Ascending aorta (tissue), 2 donors: ENCODE measurements around the gene FRMD1. TPM values are rescaled to one million over a fixed set of nuclear protein-coding genes. Genes with fewer than 3 reads are reported as not detected.

Experiments used
- DNase-seq, 2 donors: peaks; one replicate each; pipeline ENCODE4 v3.0.0-alpha.2; 2019; ENCODE audit warnings: low spot score in 2 of 2
- H3K27ac ChIP-seq, 2 donors: fragments of 200-600 bp; sonication (generic); one replicate each; pipeline ENCODE4 v1.5.1; 2016 to 2017; ENCODE audit warnings: mild to moderate bottlenecking in 1 of 2
- H3K27me3 ChIP-seq: fragments of 200-600 bp; sonication (generic); one replicate; pipeline ENCODE4 v1.5.1; 2017
- H3K36me3 ChIP-seq, 2 donors: fragments of 200-600 bp; sonication (generic); one replicate each; pipeline ENCODE4 v1.5.1; 2016
- H3K4me1 ChIP-seq, 2 donors: fragments of 200-600 bp; sonication (generic); one replicate each; pipeline ENCODE4 v1.5.1; 2016 to 2017; ENCODE audit warnings: mild to moderate bottlenecking in 1 of 2
- H3K4me3 ChIP-seq, 2 donors: fragments of 200-600 bp; sonication (generic); one replicate each; pipeline ENCODE4 v1.5.1; 2016 to 2017; ENCODE audit warnings: mild to moderate bottlenecking in 1 of 2
- H3K9me3 ChIP-seq, 2 donors: fragments of 200-600 bp; sonication (generic); one replicate each; pipeline ENCODE4 v1.5.1; 2016
- intact Hi-C: fragments of 100-400 bp; cut with DNase I; formaldehyde crosslinking; loops from one replicate; pipeline ENCODE4 v1.15.1; 2023
- total RNA-seq: library from RNA; depleted of rRNA; stranded (reverse); fragments of >200 nt; gene quantifications from one replicate; pipeline ENCODE4 v1.1.0, GENCODE V29; 2016
- TF ChIP-seq, protein P1 (sequence below), 3 experiments: fragments of 200-600 bp in 2 of 3; fragments of 450-650 bp in 1 of 3; sonication (generic) in 2 of 3; IDR thresholded peaks; one replicate each; pipeline ENCODE4 v1.5.1; 2016 to 2019; ENCODE audit warnings: antibody characterized with exemption in 3 of 3, mild to moderate bottlenecking in 1 of 3, moderate library complexity in 1 of 3

The FRMD1 gene
- total RNA-seq, 1 donor from 2014 or later, result not detected

DNA sequence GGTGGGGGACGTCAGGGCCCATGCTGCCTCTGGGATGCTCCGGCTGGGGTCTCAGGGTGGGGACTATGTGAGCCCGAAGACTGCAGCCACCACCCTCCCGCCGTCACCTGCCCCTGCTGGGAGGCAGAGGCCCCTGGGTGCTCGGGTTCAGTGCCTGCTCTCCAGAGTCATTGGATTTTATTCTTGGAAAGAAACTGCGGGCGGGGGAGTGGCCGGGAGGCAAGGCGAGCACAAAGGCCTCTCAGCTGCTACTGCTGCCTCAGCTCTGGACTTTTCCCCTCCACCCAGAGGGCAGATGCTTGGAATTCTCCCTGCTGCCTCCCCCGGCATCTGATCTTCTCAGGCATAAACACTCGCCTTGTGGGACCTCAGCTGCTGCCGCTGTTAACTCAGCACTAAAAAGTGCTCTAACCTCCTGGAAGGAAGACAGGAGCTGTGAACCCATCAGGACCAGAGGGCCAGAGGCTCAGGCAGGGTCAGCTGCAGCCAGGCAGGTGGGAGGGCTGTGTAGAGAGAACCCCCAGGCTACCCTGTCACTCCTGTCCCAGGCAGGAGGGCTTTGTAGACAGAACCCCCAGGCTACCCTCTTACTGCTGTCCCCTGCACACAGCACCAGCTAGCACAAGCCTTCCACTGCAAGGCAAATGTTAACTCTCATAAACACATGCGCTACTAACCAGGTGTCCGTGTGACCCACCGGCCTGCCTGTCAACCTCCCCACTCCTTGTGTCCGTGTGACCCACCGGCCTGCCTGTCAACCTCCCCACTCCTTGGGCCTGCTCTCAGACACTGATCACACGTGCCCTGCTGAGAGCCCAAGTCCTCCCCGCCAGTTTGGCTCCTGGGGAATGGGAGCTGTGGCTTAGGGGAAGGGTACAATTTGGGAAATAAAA lies 9.4 kb upstream of the FRMD1 start:
- Histone ChIP-seq H3K36me3 (no peaks in the 10 kb centered on the region), H3K9me3 (no peaks in the 10 kb centered on the region), H3K27me3 (no peaks in the 10 kb centered on the region), H3K4me1 (no peaks in the 10 kb centered on the region), H3K4me3 (no peak overlapping the region), H3K27ac (no peak overlapping the region)
- TF ChIP-seq, protein P1, sequence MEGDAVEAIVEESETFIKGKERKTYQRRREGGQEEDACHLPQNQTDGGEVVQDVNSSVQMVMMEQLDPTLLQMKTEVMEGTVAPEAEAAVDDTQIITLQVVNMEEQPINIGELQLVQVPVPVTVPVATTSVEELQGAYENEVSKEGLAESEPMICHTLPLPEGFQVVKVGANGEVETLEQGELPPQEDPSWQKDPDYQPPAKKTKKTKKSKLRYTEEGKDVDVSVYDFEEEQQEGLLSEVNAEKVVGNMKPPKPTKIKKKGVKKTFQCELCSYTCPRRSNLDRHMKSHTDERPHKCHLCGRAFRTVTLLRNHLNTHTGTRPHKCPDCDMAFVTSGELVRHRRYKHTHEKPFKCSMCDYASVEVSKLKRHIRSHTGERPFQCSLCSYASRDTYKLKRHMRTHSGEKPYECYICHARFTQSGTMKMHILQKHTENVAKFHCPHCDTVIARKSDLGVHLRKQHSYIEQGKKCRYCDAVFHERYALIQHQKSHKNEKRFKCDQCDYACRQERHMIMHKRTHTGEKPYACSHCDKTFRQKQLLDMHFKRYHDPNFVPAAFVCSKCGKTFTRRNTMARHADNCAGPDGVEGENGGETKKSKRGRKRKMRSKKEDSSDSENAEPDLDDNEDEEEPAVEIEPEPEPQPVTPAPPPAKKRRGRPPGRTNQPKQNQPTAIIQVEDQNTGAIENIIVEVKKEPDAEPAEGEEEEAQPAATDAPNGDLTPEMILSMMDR (IDR thresholded peaks at IDR 0.05), result no peak
- DNase-seq, result no peak
- intact Hi-C loops, result no loop called here

DNA sequence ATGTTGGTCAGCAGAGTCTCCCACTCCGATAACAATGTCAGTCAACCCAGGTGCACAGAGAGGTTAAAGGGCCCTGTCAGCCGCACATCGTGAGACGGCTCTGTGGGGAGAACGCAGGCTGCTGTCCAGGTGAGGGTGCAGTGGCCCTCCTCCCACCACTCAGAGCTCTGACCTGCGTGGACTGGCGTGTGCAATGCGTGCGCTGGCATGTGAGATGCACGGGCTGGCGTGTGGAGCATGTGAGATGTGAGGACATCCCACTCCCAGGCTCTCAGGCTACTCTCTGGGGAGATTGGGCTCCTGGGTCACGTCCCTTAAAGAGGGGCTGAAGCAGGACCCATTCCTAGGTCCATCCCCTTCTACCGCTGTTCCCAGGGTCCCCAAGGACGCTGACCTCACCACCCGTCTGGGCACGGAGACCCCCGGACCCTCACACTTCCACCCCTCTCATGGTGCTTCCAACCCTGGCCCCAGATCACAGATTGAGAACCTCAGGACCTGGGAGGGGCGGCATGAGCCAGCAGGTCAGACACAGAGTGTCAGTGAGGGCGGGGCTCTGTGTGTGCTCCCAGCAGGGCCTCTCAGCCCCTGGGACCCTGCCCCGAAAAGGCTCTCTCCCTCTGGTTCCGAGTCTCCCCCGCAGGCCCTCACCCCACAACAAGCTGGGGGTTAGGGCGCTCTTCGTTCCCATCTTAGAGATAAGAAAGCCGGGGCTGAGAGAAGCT lies 8.6 kb upstream of the FRMD1 start:
- Histone ChIP-seq H3K27me3 (no peaks in the 10 kb centered on the region), H3K9me3 (no peaks in the 10 kb centered on the region), H3K4me1 (no peaks in the 10 kb centered on the region), H3K36me3 (no peaks in the 10 kb centered on the region), H3K27ac (no peak overlapping the region), H3K4me3 (no peak overlapping the region)
- TF ChIP-seq, protein P1 (IDR thresholded peaks at IDR 0.05), result no peak
- DNase-seq, result no peak
- intact Hi-C loops, result no loop called here

DNA sequence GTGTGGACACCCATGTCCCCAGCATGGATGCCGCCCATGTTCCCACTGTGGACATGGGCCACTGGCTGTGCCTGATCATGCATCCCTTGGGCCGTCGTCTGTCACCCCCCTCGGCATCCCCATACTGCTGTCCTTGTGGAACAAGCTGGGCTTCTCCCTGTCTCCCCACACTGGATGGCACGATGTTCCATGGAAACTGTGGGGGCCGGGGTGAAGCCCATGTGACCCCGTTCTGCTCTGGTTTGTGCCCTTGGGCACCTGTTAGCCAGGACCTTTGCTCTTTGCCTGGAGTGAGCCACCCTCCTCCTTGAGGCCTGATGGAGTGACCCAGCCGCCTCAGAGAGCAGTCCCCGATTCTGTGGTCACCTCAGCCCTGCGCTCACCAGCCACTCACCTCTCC lies 7.6 kb upstream of the FRMD1 start:
- no peak overlapping the region for H3K27ac ChIP-seq
- H3K4me3 ChIP-seq, result no peak overlapping the region
- H3K9me3 ChIP-seq, result no peaks in the 10 kb centered on the region
- H3K36me3 ChIP-seq, result no peaks in the 10 kb centered on the region
- intact Hi-C loops, result no loop called here
- H3K4me1 ChIP-seq, result no peaks in the 10 kb centered on the region
- no peak for DNase-seq
- no peaks in the 10 kb centered on the region for H3K27me3 ChIP-seq
- TF ChIP-seq, protein P1 (IDR thresholded peaks at IDR 0.05), result no peak

DNA sequence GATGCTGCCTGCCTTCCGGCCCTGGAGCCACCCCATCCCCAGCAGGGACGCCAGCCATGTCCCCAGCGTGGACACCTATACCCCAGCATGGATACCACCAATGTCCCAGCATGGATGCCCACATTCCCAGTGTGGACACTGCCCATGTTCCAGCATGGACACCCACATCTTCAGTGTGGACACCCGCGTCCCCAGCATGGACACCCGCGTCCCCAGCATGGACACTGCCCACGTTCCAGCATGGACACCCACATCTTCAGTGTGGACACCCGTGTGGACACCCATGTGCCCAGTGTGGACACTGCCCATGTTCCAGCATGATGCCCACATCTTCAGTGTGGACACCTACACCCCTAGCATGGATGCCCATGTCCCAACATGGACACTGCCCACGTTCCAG lies 7.1 kb upstream of the FRMD1 start:
- intact Hi-C loops, result no loop called here
- Histone ChIP-seq H3K4me1 (no peaks in the 10 kb centered on the region), H3K27me3 (no peaks in the 10 kb centered on the region), H3K9me3 (no peaks in the 10 kb centered on the region), H3K4me3 (no peak overlapping the region), H3K36me3 (no peaks in the 10 kb centered on the region), H3K27ac (no peak overlapping the region)
- TF ChIP-seq, protein P1 (IDR thresholded peaks at IDR 0.05), result no peak
- DNase-seq, result no peak

DNA sequence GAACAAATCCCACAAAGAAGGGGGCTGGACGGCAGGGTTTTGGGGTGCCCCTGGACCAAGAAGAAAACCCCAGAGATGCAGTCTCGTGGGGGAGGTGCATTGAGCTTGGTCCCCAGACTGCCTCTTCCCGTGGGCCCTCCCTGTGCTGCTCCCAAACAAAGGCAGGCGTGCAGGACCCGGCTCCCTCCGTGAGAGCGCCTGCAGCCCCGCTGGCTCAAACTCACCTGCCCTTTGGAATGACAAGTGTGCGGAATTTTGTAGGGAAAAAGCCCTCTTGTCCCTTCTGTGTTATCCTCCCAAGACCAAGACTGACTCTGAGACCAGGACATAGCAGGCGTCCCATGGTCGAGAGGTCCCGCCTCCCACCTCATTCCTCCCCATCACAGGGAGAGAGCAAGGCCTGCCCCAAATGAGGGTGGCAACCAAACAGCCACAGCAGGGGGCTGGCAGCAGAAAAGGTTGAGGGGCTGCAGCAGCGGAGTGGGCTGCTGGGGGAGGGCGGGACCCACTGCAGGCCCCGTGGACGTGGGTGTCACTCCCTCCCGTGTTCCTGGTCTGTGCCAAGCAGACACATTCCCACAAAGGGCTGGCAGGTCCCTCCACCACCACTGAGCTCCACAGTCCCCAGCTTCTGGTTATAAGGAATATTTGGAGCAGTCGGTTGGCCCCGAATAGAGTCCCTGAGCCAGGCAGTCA lies 5.6 kb upstream of the FRMD1 start:
- intact Hi-C loops, result no loop called here
- Histone ChIP-seq H3K27ac (no peak overlapping the region), H3K36me3 (no peaks in the 10 kb centered on the region), H3K4me1 (no peaks in the 10 kb centered on the region), H3K27me3 (no peaks in the 10 kb centered on the region), H3K4me3 (no peak overlapping the region), H3K9me3 (no peaks in the 10 kb centered on the region)
- TF ChIP-seq, protein P1 (IDR thresholded peaks at IDR 0.05), result no peak
- no peak for DNase-seq
